BJ (cell line): ENCODE data around the gene ZNF764. TPM values are rescaled to one million over a fixed set of nuclear protein-coding genes. Genes with fewer than 3 reads are reported as not detected.

ENCODE experiments used
- CTCF ChIA-PET: fragments of 350-600 bp; formaldehyde crosslinking; extraction: SDS; loops from one replicate; lab custom pipeline; 2021; ENCODE audit warnings: antibody characterized with exemption, inconsistent platforms; lab: Yijun Ruan, JAX
- POLR2A ChIA-PET: fragments of 300-600 bp; sonication (Branson Sonifier 250); formaldehyde crosslinking; extraction: SDS; loops from one replicate; lab custom pipeline; 2021; ENCODE audit warnings: antibody characterized with exemption; lab: Charles Lee
- DNase-seq: peaks from one replicate; pipeline ENCODE4 v3.0.0-alpha.2; 2011; ENCODE audit warnings: low read depth
- H3K27me3 ChIP-seq: 2 replicates; pipeline ENCODE4 v1.6.0; 2011; ENCODE audit warnings: low read length; ENCODE audit not compliant: control insufficient read depth, insufficient read depth
- H3K36me3 ChIP-seq: 2 replicates; pipeline ENCODE4 v1.5.1; 2011; ENCODE audit warnings: low read length; ENCODE audit not compliant: control insufficient read depth, insufficient read depth
- H3K4me3 ChIP-seq: 2 replicates; pipeline ENCODE4 v1.5.1; 2011; ENCODE audit warnings: low read depth, mild to moderate bottlenecking, control low read depth, low read length
- CTCF ChIP-seq: IDR thresholded peaks from 2 replicates; pipeline ENCODE4 v1.5.1; 2011; ENCODE audit warnings: low read depth, mild to moderate bottlenecking, control low read depth, inconsistent platforms, low read length, moderate library complexity; ENCODE audit not compliant: insufficient read depth
- polyA plus RNA-seq: library from polyadenylated mRNA; depleted of rRNA; stranded (reverse); fragments of >200 nt; gene quantifications from 2 replicates; pipeline ENCODE4 v1.2.3, GENCODE V29; 2011; rRNA removed
- small RNA-seq: library from RNA; depleted of rRNA; stranded (forward); fragments of <200 nt; gene quantifications from one replicate; pipeline ENCODE3, GENCODE V24; 2012; ENCODE audit warnings: low replicate concordance, low read depth; ENCODE audit not compliant: insufficient read length

ZNF764 gene
- polyA plus RNA-seq, 1 experiment, result 2.6 TPM

GRCh38 chr16:30509081-30509765, 49.0 kb downstream of the ZNF764 start:
- ChIA-PET CTCF (interaction anchor here (0.7 to 1.1 kb wide), 2 partner anchors 10 kb away, joined by 3 to 4 read pairs; no protein-coding TSS in a partner anchor), POLR2A (no interaction called here)
- Histone ChIP-seq H3K27me3 (peaks cover 1% of the 10 kb centered on the region), H3K36me3 (no peaks in the 10 kb centered on the region), H3K4me3 (no peak overlapping the region)
- no peak for TF ChIP-seq CTCF
- DNase-seq, result no peak

Small RNAs within 50 kb of the gene (small RNA-seq; reads per million reads assigned to genes)
- not detected for gene AC093249.4
- gene MIR4518, result not detected

Other genes starting within 250 kb of the ZNF764 start
- gene CD2BP2, start 203.1 kb downstream of the ZNF764 start, polyA plus RNA-seq, result 48.2 and 50.3 TPM in 2 replicates
- gene TBC1D10B, start 187.9 kb downstream of the ZNF764 start, polyA plus RNA-seq, result 11.3 and 16.5 TPM in 2 replicates
- 0.59 and 0.69 TPM in 2 replicates for gene MYL11, start 183.6 kb downstream of the ZNF764 start, polyA plus RNA-seq
- 0.17 and 0.22 TPM in 2 replicates for gene SEPTIN1, start 175.8 kb downstream of the ZNF764 start, polyA plus RNA-seq
- 2.8 and 4.6 TPM in 2 replicates for gene ZNF48, start 163.0 kb downstream of the ZNF764 start, polyA plus RNA-seq
- gene ZNF771, start 150.8 kb downstream of the ZNF764 start, polyA plus RNA-seq, result 6.8 and 7.9 TPM in 2 replicates
- 27.5 and 33.9 TPM in 2 replicates for gene DCTPP1, start 128.3 kb downstream of the ZNF764 start, polyA plus RNA-seq
- gene SEPHS2, start 112.5 kb downstream of the ZNF764 start, polyA plus RNA-seq, result 44.4 and 50.3 TPM in 2 replicates
- 0.06 TPM in 2 replicates for gene ITGAL, start 85.6 kb downstream of the ZNF764 start, polyA plus RNA-seq
- gene ZNF768, start 31.8 kb downstream of the ZNF764 start, polyA plus RNA-seq, result 14.0 and 17.2 TPM in 2 replicates
- 5.5 and 6.4 TPM in 2 replicates for gene ZNF747, start 23.5 kb downstream of the ZNF764 start, polyA plus RNA-seq
- gene ZNF688, start 13.3 kb upstream of the ZNF764 start, polyA plus RNA-seq, result 6.3 and 8.8 TPM in 2 replicates
- gene ZNF785, start 27.3 kb upstream of the ZNF764 start, polyA plus RNA-seq, result 6.6 TPM in 2 replicates
- gene ZNF689, start 52.0 kb upstream of the ZNF764 start, polyA plus RNA-seq, result 3.6 and 4.1 TPM in 2 replicates
- gene PRR14, start 92.6 kb upstream of the ZNF764 start, polyA plus RNA-seq, result 5.2 TPM in 2 replicates
- 7.8 and 9.4 TPM in 2 replicates for gene FBRS, start 100.1 kb upstream of the ZNF764 start, polyA plus RNA-seq
- gene SRCAP, start 140.8 kb upstream of the ZNF764 start, polyA plus RNA-seq, result 3.2 and 4.4 TPM in 2 replicates
- gene PHKG2, start 190.1 kb upstream of the ZNF764 start, polyA plus RNA-seq, result 24.9 and 32.4 TPM in 2 replicates
- 4.7 and 5.0 TPM in 2 replicates for gene CFAP119, start 203.7 kb upstream of the ZNF764 start, polyA plus RNA-seq
- gene RNF40, start 203.9 kb upstream of the ZNF764 start, polyA plus RNA-seq, result 64.7 and 82.4 TPM in 2 replicates
- 4.6 and 6.0 TPM in 2 replicates for gene ZNF629, start 228.8 kb upstream of the ZNF764 start, polyA plus RNA-seq